GM23248 (cell line): ENCODE results near the gene PSPC1. TPM values are rescaled to one million over a fixed set of nuclear protein-coding genes. Genes with fewer than 3 reads are reported as not detected.
"Not testable (repeated sequence)": the region's sequence is repeated elsewhere in the genome, so short reads cannot be mapped to it uniquely, and the experiment has no call there.

Experiments used
- DNase-seq: peaks from one replicate; pipeline ENCODE4 v3.0.0-alpha.2; 2015
- H2AFZ ChIP-seq: fragments of 200-600 bp; sonication (generic); 2 replicates; pipeline ENCODE4 v1.6.1; 2016; ENCODE audit warnings: antibody characterized with exemption
- H3F3A ChIP-seq: fragments of 200-600 bp; sonication (generic); 2 replicates; pipeline ENCODE4 v1.6.1; 2016; ENCODE audit warnings: mild to moderate bottlenecking, antibody characterized with exemption, mixed run types; ENCODE audit not compliant: insufficient read depth
- H3K27ac ChIP-seq: fragments of 200-600 bp; sonication (generic); 2 replicates; pipeline ENCODE4 v1.5.1; 2016; ENCODE audit warnings: mild to moderate bottlenecking
- H3K27me3 ChIP-seq: fragments of 200-600 bp; sonication (generic); replicated peaks from 2 replicates; pipeline ENCODE4 v1.6.1; 2016; ENCODE audit warnings: mild to moderate bottlenecking; ENCODE audit not compliant: insufficient read depth
- H3K36me3 ChIP-seq: fragments of 200-600 bp; sonication (generic); 2 replicates; pipeline ENCODE4 v1.6.1; 2016; ENCODE audit warnings: low read depth, mild to moderate bottlenecking
- H3K4me1 ChIP-seq: fragments of 200-600 bp; sonication (generic); 2 replicates; pipeline ENCODE4 v1.6.1; 2016; ENCODE audit warnings: mild to moderate bottlenecking; ENCODE audit not compliant: insufficient read depth
- H3K4me2 ChIP-seq: fragments of 200-600 bp; sonication (generic); one replicate; pipeline ENCODE4 v1.6.1; 2016; ENCODE audit warnings: mild to moderate bottlenecking; ENCODE audit not compliant: unreplicated experiment
- H3K4me3 ChIP-seq: fragments of 200-600 bp; sonication (generic); 2 replicates; pipeline ENCODE4 v1.5.1; 2016; ENCODE audit warnings: mild to moderate bottlenecking
- H3K79me2 ChIP-seq: fragments of 200-600 bp; sonication (generic); 2 replicates; pipeline ENCODE4 v1.6.1; 2016; ENCODE audit warnings: mild to moderate bottlenecking; ENCODE audit not compliant: insufficient read depth
- H3K9ac ChIP-seq: fragments of 200-600 bp; sonication (generic); 2 replicates; pipeline ENCODE4 v1.6.1; 2016; ENCODE audit warnings: mild to moderate bottlenecking
- H3K9me2 ChIP-seq: fragments of 200-600 bp; sonication (generic); 2 replicates; pipeline ENCODE4 v1.6.1; 2016; ENCODE audit warnings: mixed run types, mild to moderate bottlenecking, moderate library complexity; ENCODE audit not compliant: insufficient read depth
- H3K9me3 ChIP-seq: fragments of 200-600 bp; sonication (generic); one replicate; pipeline ENCODE4 v1.6.1; 2017; ENCODE audit warnings: low read depth
- H4K20me1 ChIP-seq: fragments of 200-600 bp; sonication (generic); 2 replicates; pipeline ENCODE4 v1.6.0; 2016; ENCODE audit not compliant: insufficient read depth
- EZH2 ChIP-seq: fragments of 200-600 bp; sonication (generic); IDR thresholded peaks from 2 replicates; pipeline ENCODE4 v1.6.1; 2018; ENCODE audit warnings: antibody characterized with exemption, mild to moderate bottlenecking; ENCODE audit not compliant: insufficient read depth, poor library complexity, severe bottlenecking
- EZH2phosphoT487 ChIP-seq: fragments of 200-600 bp; sonication (generic); IDR thresholded peaks from 2 replicates; pipeline ENCODE4 v1.6.1; 2018; ENCODE audit warnings: antibody characterized with exemption, moderate library complexity, mild to moderate bottlenecking, low read depth; ENCODE audit not compliant: insufficient read depth
- WGBS, 2 experiments: methylation state at CpG; one replicate each; pipeline ENCODE4 v1.1.6; 2015 to 2017; ENCODE audit warnings: low lambda C conversion rate in 2 of 2, low coverage in 1 of 2; ENCODE audit errors: missing lambda C conversion rate in 2 of 2; 5-methylcytosine and 5-hydroxymethylcytosine counted together
- in situ Hi-C: fragments of 300-500 bp; cut with MboI; formaldehyde crosslinking; loops from 2 replicates; pipeline ENCODE4 v1.15.0; 2020
- polyA plus RNA-seq: library from polyadenylated mRNA; unstranded; fragments of >200 nt; fragmentation: Nextera tagmentation; extraction: Ambion mirVana; gene quantifications from 2 replicates; pipeline ENCODE4 v1.2.1, GENCODE V29; 2016
- total RNA-seq: library from RNA; depleted of rRNA; stranded (reverse); fragments of >200 nt; shearing (Covaris generic); gene quantifications from 2 replicates; pipeline ENCODE4 v1.2.3, GENCODE V29; 2014; rRNA removed

PSPC1 gene
- total RNA-seq: 16.8 and 27.9 TPM in 2 replicates
- polyA plus RNA-seq: 14.9 and 17.2 TPM in 2 replicates

DNA sequence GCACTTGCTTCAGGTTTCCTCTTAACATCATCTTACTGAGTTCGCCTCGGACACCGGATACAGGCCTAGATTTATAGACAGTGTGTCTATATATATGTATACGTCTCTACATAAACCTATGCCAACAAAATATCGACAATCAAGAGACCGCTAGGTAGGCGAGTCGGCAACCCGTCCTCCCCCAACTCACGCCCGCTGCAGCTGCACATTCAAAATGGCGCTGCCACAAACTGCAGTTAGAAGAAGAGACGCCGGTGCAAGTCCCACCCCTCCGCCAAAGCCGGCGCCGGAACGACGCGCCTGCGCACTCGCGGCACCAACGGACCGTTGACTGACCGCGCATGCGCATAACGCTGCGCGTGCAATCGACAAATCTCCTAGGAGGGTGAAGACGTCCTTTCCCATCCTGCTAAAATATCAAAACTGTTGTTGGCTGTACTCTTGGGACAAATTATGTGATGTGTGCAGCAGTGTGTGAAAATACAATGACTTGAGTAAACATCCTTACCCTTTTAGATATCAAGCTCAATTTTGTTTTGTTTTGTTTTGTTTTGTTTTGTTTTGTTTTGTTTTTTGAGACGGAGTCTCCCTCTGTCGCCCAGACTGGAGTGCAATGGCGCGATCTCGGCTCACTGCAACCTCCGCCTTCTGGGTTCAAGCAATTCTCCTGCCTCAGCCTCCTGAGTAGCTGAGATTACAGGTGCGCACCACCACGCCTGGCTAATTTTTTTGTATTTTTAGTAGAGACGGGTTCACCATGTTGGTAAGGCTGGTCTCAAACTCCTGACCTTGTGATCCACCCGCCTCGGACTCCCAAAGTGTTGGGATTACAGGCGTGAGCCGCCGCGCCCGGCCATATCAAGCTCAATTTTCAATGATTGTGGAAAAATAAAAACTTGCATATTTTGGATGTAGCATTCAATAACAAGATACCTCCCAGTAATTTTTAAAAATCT is at the start of gene PSPC1:
Gene PSPC1, minus strand, starts transcription at position 219 of the 956 bp plus-strand sequence. Its CDS starts 188 bp downstream, at position 31.
- H3K9me2 ChIP-seq, in situ Hi-C loops, H4K20me1 ChIP-seq, H3K36me3 ChIP-seq, H3K9me3 ChIP-seq, H3K27me3 ChIP-seq, H3F3A ChIP-seq, H3K4me1 ChIP-seq: not testable (repeated sequence)
- peak within 1 kb of the TSS; percentile 92 for H3K27ac ChIP-seq
- H2AFZ ChIP-seq: peak within 1 kb of the TSS; percentile 86
- 17 to 20% methylated on average over 44 to 50 of the region's 50 CpGs for WGBS, 2 experiments
- peak within 1 kb of the TSS; percentile 94 for H3K4me3 ChIP-seq
- DNase-seq: peak; percentile 98
- peak within 1 kb of the TSS; percentile 97 for H3K9ac ChIP-seq
- H3K79me2 ChIP-seq: peaks cover 22% of the 10 kb centered on the region
- H3K4me2 ChIP-seq: peak within 1 kb of the TSS; percentile 84

GRCh38 chr13:19822673-19823072 is 39.9 kb upstream of the PSPC1 start:
- no peak for DNase-seq
- no peak overlapping the region for H3K4me3 ChIP-seq
- H3K36me3 ChIP-seq: peaks cover 28% of the 10 kb centered on the region
- H3K27me3 ChIP-seq: no peaks in the 10 kb centered on the region
- H3K27ac ChIP-seq: no peak overlapping the region
- no peaks in the 10 kb centered on the region for H3K4me1 ChIP-seq
- in situ Hi-C loops: no loop called here
- H3K9ac ChIP-seq: no peak overlapping the region
- no peak overlapping the region for H2AFZ ChIP-seq
- 96 to 97% methylated on average over 3 of the region's 3 CpGs for WGBS, 2 experiments
- H3K9me2 ChIP-seq: no peaks in the 10 kb centered on the region
- peaks cover 24% of the 10 kb centered on the region for H3K79me2 ChIP-seq
- no peaks in the 10 kb centered on the region for H4K20me1 ChIP-seq
- H3K4me2 ChIP-seq: no peak overlapping the region
- no peak for TF ChIP-seq EZH2phosphoT487
- TF ChIP-seq EZH2: no peak
- no peaks in the 10 kb centered on the region for H3F3A ChIP-seq
- H3K9me3 ChIP-seq: no peaks in the 10 kb centered on the region

GRCh38 chr13:19818223-19818842 is 35.6 kb upstream of the PSPC1 start:
- DNase-seq: peak; percentile 13
- Histone ChIP-seq H3K9me3 (no peaks in the 10 kb centered on the region), H4K20me1 (no peaks in the 10 kb centered on the region), H3K27ac (no peak overlapping the region), H3K27me3 (no peaks in the 10 kb centered on the region), H3K4me3 (no peak overlapping the region), H3K79me2 (peaks cover 24% of the 10 kb centered on the region), H2AFZ (no peak overlapping the region), H3K9ac (no peak overlapping the region), H3K36me3 (peaks cover 12% of the 10 kb centered on the region; the same call in 1 of the 2 replicates), H3K4me2 (no peak overlapping the region), H3K4me1 (no peaks in the 10 kb centered on the region), H3F3A (no peaks in the 10 kb centered on the region), H3K9me2 (no peaks in the 10 kb centered on the region)
- in situ Hi-C loops: no loop called here
- TF ChIP-seq EZH2: no peak
- no peak for TF ChIP-seq EZH2phosphoT487
- 87 to 88% methylated on average over 27 of the region's 27 CpGs for WGBS, 2 experiments

DNA sequence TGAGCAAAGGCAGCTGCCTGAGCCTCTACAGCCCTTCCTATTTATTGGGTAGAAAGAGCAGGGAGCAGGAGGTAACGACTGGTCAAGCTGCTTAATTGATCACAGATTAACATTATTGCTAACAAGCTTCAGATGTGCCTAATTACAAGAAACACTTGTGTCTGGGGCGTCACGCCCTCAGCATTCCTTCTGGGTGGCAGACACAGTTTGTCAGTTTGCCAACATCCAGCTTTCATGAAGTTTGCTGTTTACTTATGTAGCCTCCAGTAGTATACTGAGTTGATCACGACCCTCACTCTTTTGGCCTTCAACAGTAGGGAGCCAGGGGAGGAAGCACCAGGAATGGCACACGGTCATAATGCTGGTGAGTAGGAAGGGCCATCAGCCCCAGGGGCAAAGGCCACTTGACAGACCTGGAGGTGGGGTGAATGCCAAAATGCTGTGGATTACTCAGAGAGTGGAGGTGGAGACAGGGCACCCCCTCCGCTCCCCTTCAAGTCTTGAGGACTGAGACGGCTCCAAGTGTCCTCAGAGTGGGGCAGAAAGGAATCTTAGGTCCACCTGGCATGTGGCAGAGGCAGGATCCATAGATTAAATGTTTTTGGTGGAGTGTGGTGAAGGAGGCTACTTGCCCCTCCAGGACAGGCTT is 34.9 kb upstream of the PSPC1 start:
- in situ Hi-C loops: no loop called here
- no peak for DNase-seq

More for the DNA sequence above, 34.9 kb upstream of the PSPC1 start:
- Histone ChIP-seq H3K9ac (no peak overlapping the region), H3K4me1 (no peaks in the 10 kb centered on the region), H3K27me3 (no peaks in the 10 kb centered on the region), H4K20me1 (no peaks in the 10 kb centered on the region), H3K4me2 (no peak overlapping the region), H3K36me3 (peaks cover 7% of the 10 kb centered on the region; the same call in 1 of the 2 replicates), H3K27ac (no peak overlapping the region), H3K9me3 (no peaks in the 10 kb centered on the region), H3K79me2 (peaks cover 18% of the 10 kb centered on the region), H2AFZ (no peak overlapping the region), H3K9me2 (no peaks in the 10 kb centered on the region), H3F3A (no peaks in the 10 kb centered on the region), H3K4me3 (no peak overlapping the region)
- WGBS, 2 experiments: 53 to 58% methylated on average over 7 of the region's 7 CpGs
- no peak for TF ChIP-seq EZH2
- TF ChIP-seq EZH2phosphoT487: no peak
